PFSK-1 (cell line): ENCODE measurements around the gene JAKMIP2.

ENCODE experiments used
- POLR2AphosphoS5 ChIP-seq: IDR thresholded peaks from 2 replicates; pipeline ENCODE4 v1.6.1; 2012; ENCODE audit warnings: low read depth, mild to moderate bottlenecking, control low read depth, low read length, moderate library complexity
- TAF1 ChIP-seq: IDR thresholded peaks from 2 replicates; pipeline ENCODE4 v1.6.1; 2012; ENCODE audit warnings: low read length, control low read depth, borderline replicate concordance; ENCODE audit not compliant: insufficient read depth

- TF ChIP-seq POLR2AphosphoS5 (no peak), TAF1 (no peak)
These were observed 48.9 kb upstream of the JAKMIP2 start, which contains the start of gene SPINK1 for GRCh38 chr5:147831465-147831864.
